HepG2 (cell line): Measurements from ENCODE around the gene GPBAR1. TPM values are rescaled to one million over a fixed set of nuclear protein-coding genes. Genes with fewer than 3 reads are reported as not detected.

Source experiments
- HOXD1 ChIP-seq: sonication (generic); formaldehyde crosslinking; IDR thresholded peaks from 2 replicates; pipeline ENCODE4 v1.5.0; 2020; ENCODE audit warnings: missing genetic modification reagents
- MED8 ChIP-seq: sonication (generic); formaldehyde crosslinking; IDR thresholded peaks from 2 replicates; pipeline ENCODE4 v1.8.1; 2023; ENCODE audit warnings: mild to moderate bottlenecking, missing genetic modification reagents; ENCODE audit not compliant: insufficient replicate concordance
- MEIS2 ChIP-seq: sonication (generic); formaldehyde crosslinking; IDR thresholded peaks from 2 replicates; pipeline ENCODE4 v1.9.0; 2021; ENCODE audit warnings: mild to moderate bottlenecking, missing genetic modification reagents
- NAIF1 ChIP-seq: sonication (generic); formaldehyde crosslinking; IDR thresholded peaks from 2 replicates; pipeline ENCODE4 v1.5.0; 2020; ENCODE audit warnings: mild to moderate bottlenecking, missing genetic modification reagents, borderline replicate concordance
- RAD51 ChIP-seq: fragments of 450-650 bp; IDR thresholded peaks from 2 replicates; pipeline ENCODE4 v1.6.1; 2016; ENCODE audit warnings: borderline replicate concordance
- RXRA ChIP-seq: sonication (generic); formaldehyde crosslinking; IDR thresholded peaks from 2 replicates; pipeline ENCODE4 v1.5.1; 2020; ENCODE audit warnings: missing genetic modification reagents
- ZNF232 ChIP-seq: sonication (generic); formaldehyde crosslinking; IDR thresholded peaks from 2 replicates; pipeline ENCODE4 v1.4.0; 2020; ENCODE audit warnings: missing genetic modification reagents, borderline replicate concordance
- polyA plus RNA-seq, 8 experiments: library from polyadenylated mRNA; depleted of rRNA in 3 of 8; stranded (reverse) in 7 of 8; unstranded in 1 of 8; fragments of >200 nt; fragmentation: Illumina TruSeq in 4 of 8; extraction: Trizol in 4 of 8; gene quantifications; 2 replicates each; pipeline versions ENCODE4 v1.2.1 to v1.2.3, GENCODE V29; 2011 to 2016; ENCODE audit warnings: low read depth in 4 of 8, missing spikeins in 1 of 8, mixed read lengths in 1 of 8; ENCODE audit not compliant: insufficient read depth in 1 of 8
- total RNA-seq, 5 experiments: library from RNA; depleted of rRNA; stranded (reverse); fragments of >200 nt; fragmentation: Illumina TruSeq; extraction: Trizol; gene quantifications; 2 replicates each; pipeline ENCODE4 v1.2.3, GENCODE V29; 2016; ENCODE audit warnings: low read depth in 1 of 5
- TF ChIP-seq, protein P1 (sequence below): sonication (generic); formaldehyde crosslinking; conservative IDR thresholded peaks from 2 replicates; pipeline ENCODE4 v1.4.0; 2020; ENCODE audit warnings: missing genetic modification reagents
- TF ChIP-seq, protein P2 (sequence below): sonication (generic); formaldehyde crosslinking; IDR thresholded peaks from 2 replicates; pipeline ENCODE4 v1.8.0; 2022; ENCODE audit warnings: mild to moderate bottlenecking, missing genetic modification reagents, moderate library complexity
- TF ChIP-seq, protein P3 (sequence below): sonication (generic); formaldehyde crosslinking; IDR thresholded peaks from 2 replicates; pipeline ENCODE4 v1.4.0; 2020; ENCODE audit warnings: missing genetic modification reagents, borderline replicate concordance
- TF ChIP-seq, protein P4 (sequence below): sonication (generic); formaldehyde crosslinking; IDR thresholded peaks from 2 replicates; pipeline ENCODE4 v1.4.0; 2020; ENCODE audit warnings: missing genetic modification reagents, mild to moderate bottlenecking, borderline replicate concordance

Gene GPBAR1
- total and polyA plus RNA-seq, 2 of the 13 experiments (the other 11 are each of a cell fraction or from before 2014, with no cell fraction given), result 0.05 to 0.09 TPM

DNA sequence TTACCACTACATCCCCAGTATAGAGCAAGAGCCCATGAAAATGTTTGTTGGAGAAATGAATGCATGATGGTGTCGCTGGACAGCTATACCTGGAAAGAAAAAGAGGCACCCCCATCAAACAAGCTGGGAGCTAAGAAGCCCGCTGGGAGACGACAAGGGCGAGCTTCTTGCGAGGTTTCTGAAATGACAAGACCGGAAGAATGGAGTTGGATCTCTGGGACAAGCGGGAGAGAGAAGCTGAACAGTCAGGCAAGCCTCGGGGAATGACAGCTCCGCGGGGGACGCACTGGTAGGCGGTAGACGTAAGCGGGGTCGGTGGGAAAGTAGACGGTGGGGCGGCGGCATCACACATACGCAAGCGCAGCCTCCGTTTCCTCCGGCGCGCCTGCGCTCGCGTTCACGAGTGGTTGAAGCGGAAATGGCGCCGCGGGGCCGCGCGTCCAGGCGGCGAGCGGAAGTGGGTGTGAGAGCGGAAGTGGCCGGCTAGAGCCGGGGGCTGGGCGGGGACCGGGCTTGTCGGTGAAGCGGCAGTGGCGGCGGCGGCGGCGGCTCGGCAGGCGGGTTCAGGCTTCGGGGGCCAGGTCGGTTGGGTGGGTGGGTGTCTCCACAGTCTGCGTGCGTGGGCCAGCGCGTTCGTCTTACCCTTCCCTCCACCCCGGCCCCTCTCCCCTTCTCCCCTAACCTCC is 44.0 kb upstream of the GPBAR1 start, which contains the start of gene ARPC2 (continued):
- TF ChIP-seq, protein P1, sequence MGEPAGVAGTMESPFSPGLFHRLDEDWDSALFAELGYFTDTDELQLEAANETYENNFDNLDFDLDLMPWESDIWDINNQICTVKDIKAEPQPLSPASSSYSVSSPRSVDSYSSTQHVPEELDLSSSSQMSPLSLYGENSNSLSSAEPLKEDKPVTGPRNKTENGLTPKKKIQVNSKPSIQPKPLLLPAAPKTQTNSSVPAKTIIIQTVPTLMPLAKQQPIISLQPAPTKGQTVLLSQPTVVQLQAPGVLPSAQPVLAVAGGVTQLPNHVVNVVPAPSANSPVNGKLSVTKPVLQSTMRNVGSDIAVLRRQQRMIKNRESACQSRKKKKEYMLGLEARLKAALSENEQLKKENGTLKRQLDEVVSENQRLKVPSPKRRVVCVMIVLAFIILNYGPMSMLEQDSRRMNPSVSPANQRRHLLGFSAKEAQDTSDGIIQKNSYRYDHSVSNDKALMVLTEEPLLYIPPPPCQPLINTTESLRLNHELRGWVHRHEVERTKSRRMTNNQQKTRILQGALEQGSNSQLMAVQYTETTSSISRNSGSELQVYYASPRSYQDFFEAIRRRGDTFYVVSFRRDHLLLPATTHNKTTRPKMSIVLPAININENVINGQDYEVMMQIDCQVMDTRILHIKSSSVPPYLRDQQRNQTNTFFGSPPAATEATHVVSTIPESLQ (CRISPR knock-in tag), result 0 out of 2 replicates have a peak, but pooled peaks have one; percentile 75
- TF ChIP-seq HOXD1 (peak; percentile 87), ZNF232 (CRISPR knock-in tag) (peak; percentile 60; the same call in 1 of the 2 replicates), RXRA (CRISPR knock-in tag) (peak; percentile 59), MEIS2 (CRISPR knock-in tag) (peak; percentile 89), NAIF1 (CRISPR knock-in tag) (peak; percentile 99), RAD51 (no peak), MED8 (CRISPR knock-in tag) (no peak)
- TF ChIP-seq, protein P2, sequence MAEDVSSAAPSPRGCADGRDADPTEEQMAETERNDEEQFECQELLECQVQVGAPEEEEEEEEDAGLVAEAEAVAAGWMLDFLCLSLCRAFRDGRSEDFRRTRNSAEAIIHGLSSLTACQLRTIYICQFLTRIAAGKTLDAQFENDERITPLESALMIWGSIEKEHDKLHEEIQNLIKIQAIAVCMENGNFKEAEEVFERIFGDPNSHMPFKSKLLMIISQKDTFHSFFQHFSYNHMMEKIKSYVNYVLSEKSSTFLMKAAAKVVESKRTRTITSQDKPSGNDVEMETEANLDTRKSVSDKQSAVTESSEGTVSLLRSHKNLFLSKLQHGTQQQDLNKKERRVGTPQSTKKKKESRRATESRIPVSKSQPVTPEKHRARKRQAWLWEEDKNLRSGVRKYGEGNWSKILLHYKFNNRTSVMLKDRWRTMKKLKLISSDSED (CRISPR knock-in tag), result no peak
- TF ChIP-seq, protein P3, sequence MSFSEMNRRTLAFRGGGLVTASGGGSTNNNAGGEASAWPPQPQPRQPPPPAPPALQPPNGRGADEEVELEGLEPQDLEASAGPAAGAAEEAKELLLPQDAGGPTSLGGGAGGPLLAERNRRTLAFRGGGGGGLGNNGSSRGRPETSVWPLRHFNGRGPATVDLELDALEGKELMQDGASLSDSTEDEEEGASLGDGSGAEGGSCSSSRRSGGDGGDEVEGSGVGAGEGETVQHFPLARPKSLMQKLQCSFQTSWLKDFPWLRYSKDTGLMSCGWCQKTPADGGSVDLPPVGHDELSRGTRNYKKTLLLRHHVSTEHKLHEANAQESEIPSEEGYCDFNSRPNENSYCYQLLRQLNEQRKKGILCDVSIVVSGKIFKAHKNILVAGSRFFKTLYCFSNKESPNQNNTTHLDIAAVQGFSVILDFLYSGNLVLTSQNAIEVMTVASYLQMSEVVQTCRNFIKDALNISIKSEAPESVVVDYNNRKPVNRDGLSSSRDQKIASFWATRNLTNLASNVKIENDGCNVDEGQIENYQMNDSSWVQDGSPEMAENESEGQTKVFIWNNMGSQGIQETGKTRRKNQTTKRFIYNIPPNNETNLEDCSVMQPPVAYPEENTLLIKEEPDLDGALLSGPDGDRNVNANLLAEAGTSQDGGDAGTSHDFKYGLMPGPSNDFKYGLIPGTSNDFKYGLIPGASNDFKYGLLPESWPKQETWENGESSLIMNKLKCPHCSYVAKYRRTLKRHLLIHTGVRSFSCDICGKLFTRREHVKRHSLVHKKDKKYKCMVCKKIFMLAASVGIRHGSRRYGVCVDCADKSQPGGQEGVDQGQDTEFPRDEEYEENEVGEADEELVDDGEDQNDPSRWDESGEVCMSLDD (CRISPR knock-in tag), result 0 out of 2 replicates have a peak, but pooled peaks have one; percentile 25
- TF ChIP-seq, protein P4, sequence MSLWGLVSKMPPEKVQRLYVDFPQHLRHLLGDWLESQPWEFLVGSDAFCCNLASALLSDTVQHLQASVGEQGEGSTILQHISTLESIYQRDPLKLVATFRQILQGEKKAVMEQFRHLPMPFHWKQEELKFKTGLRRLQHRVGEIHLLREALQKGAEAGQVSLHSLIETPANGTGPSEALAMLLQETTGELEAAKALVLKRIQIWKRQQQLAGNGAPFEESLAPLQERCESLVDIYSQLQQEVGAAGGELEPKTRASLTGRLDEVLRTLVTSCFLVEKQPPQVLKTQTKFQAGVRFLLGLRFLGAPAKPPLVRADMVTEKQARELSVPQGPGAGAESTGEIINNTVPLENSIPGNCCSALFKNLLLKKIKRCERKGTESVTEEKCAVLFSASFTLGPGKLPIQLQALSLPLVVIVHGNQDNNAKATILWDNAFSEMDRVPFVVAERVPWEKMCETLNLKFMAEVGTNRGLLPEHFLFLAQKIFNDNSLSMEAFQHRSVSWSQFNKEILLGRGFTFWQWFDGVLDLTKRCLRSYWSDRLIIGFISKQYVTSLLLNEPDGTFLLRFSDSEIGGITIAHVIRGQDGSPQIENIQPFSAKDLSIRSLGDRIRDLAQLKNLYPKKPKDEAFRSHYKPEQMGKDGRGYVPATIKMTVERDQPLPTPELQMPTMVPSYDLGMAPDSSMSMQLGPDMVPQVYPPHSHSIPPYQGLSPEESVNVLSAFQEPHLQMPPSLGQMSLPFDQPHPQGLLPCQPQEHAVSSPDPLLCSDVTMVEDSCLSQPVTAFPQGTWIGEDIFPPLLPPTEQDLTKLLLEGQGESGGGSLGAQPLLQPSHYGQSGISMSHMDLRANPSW (CRISPR knock-in tag), result 0 out of 2 replicates have a peak, but pooled peaks have one; percentile 30
